GM23338 (cell line): ENCODE data around the gene MAGEA4. TPM values are rescaled to one million over a fixed set of nuclear protein-coding genes. Genes with fewer than 3 reads are reported as not detected.

ENCODE experiments used
- ATAC-seq: fragments of 200-7000 bp; cut with Tn5 transposase; 3 replicates; pipeline ENCODE4 v1.9.1; 2020
- DNase-seq: peaks from one replicate; pipeline ENCODE4 v3.0.0-alpha.2; 2015; ENCODE audit warnings: low spot score
- H2AFZ ChIP-seq: fragments of 200-600 bp; sonication (generic); 2 replicates; pipeline ENCODE4 v1.8.0; 2016; ENCODE audit warnings: antibody characterized with exemption, mild to moderate bottlenecking, moderate library complexity
- H3F3A ChIP-seq: fragments of 200-600 bp; sonication (generic); replicated peaks from 2 replicates; pipeline ENCODE4 v1.8.0; 2017; ENCODE audit warnings: antibody characterized with exemption, mixed run types, low read depth
- H3K27ac ChIP-seq: fragments of 200-600 bp; sonication (generic); 2 replicates; pipeline ENCODE4 v1.6.1; 2016; ENCODE audit warnings: low read depth
- H3K27me3 ChIP-seq: fragments of 200-600 bp; sonication (generic); 2 replicates; pipeline ENCODE4 v1.8.0; 2016; ENCODE audit warnings: mild to moderate bottlenecking, mixed run types, moderate library complexity; ENCODE audit not compliant: insufficient read depth
- H3K36me3 ChIP-seq: fragments of 200-600 bp; sonication (generic); 2 replicates; pipeline ENCODE4 v1.8.0; 2016; ENCODE audit warnings: mild to moderate bottlenecking; ENCODE audit not compliant: insufficient read depth
- H3K4me1 ChIP-seq: fragments of 200-600 bp; sonication (generic); 2 replicates; pipeline ENCODE4 v1.8.0; 2016; ENCODE audit warnings: mild to moderate bottlenecking, moderate library complexity; ENCODE audit not compliant: insufficient read depth
- H3K4me2 ChIP-seq: fragments of 200-600 bp; sonication (generic); 2 replicates; pipeline ENCODE4 v1.7.1; 2017; ENCODE audit warnings: mixed run types
- H3K4me3 ChIP-seq: fragments of 200-600 bp; sonication (generic); 2 replicates; pipeline ENCODE4 v1.6.1; 2016; ENCODE audit warnings: mixed run types
- H3K79me2 ChIP-seq: fragments of 200-600 bp; sonication (generic); replicated peaks from 2 replicates; pipeline ENCODE4 v1.8.0; 2017; ENCODE audit warnings: mild to moderate bottlenecking; ENCODE audit not compliant: insufficient read depth
- H3K9me2 ChIP-seq: fragments of 200-600 bp; sonication (generic); 2 replicates; pipeline ENCODE4 v1.8.0; 2017; ENCODE audit not compliant: insufficient read depth
- H4K20me1 ChIP-seq: fragments of 200-600 bp; sonication (generic); replicated peaks from 2 replicates; pipeline ENCODE4 v1.8.0; 2017; ENCODE audit warnings: mild to moderate bottlenecking; ENCODE audit not compliant: insufficient read depth
- H3K27ac Mint-ChIP-seq: 2 replicates; pipeline ENCODE4 v1.8.0; 2020; ENCODE audit warnings: inconsistent platforms, mild to moderate bottlenecking, moderate library complexity, mixed read lengths
- H3K27me3 Mint-ChIP-seq: 3 replicates; pipeline ENCODE4 v1.8.0; 2022; ENCODE audit warnings: low read depth, mild to moderate bottlenecking, moderate library complexity, mixed read lengths, inconsistent platforms; ENCODE audit not compliant: insufficient read depth, poor library complexity
- H3K36me3 Mint-ChIP-seq: 3 replicates; pipeline ENCODE4 v1.8.0; 2021; ENCODE audit warnings: low read depth, mild to moderate bottlenecking, inconsistent platforms, moderate library complexity, mixed read lengths
- H3K4me1 Mint-ChIP-seq: 3 replicates; pipeline ENCODE4 v1.8.0; 2020; ENCODE audit warnings: mild to moderate bottlenecking, inconsistent platforms, mixed read lengths
- H3K4me3 Mint-ChIP-seq: 3 replicates; pipeline ENCODE4 v1.8.0; 2021; ENCODE audit warnings: moderate library complexity, mild to moderate bottlenecking, inconsistent platforms, mixed read lengths
- H3K9me3 Mint-ChIP-seq: 3 replicates; pipeline ENCODE4 v1.8.0; 2020; ENCODE audit warnings: moderate library complexity, mild to moderate bottlenecking, inconsistent platforms, mixed read lengths
- CREB1 ChIP-seq: fragments of 250-450 bp; sonication (Bioruptor Pico); IDR thresholded peaks from 2 replicates; pipeline ENCODE4 v1.5.0; 2020; ENCODE audit warnings: low read depth, mild to moderate bottlenecking, moderate library complexity
- EZH2 ChIP-seq: fragments of 200-600 bp; sonication (generic); IDR thresholded peaks from one replicate; pipeline ENCODE4 v1.8.0; 2017; ENCODE audit warnings: antibody characterized with exemption, mild to moderate bottlenecking, low read depth; ENCODE audit not compliant: unreplicated experiment
- EZH2phosphoT487 ChIP-seq: fragments of 200-600 bp; sonication (generic); IDR thresholded peaks from one replicate; pipeline ENCODE4 v1.8.1; 2018; ENCODE audit warnings: antibody characterized with exemption; ENCODE audit not compliant: unreplicated experiment
- JUNB ChIP-seq: IDR thresholded peaks from one replicate; pipeline ENCODE4 v1.6.1; 2016; ENCODE audit warnings: antibody characterized with exemption; ENCODE audit not compliant: unreplicated experiment
- NANOG ChIP-seq: IDR thresholded peaks from 2 replicates; pipeline ENCODE4 v1.6.1; 2016; ENCODE audit warnings: antibody characterized with exemption, borderline replicate concordance
- ZNF114 ChIP-seq: fragments of 250-450 bp; sonication (Bioruptor Pico); IDR thresholded peaks from 2 replicates; pipeline ENCODE4 v1.5.0; 2020; ENCODE audit warnings: mild to moderate bottlenecking, moderate library complexity
- ZNF331 ChIP-seq: fragments of 250-450 bp; sonication (Bioruptor Pico); IDR thresholded peaks from 2 replicates; pipeline ENCODE4 v1.5.0; 2020; ENCODE audit warnings: low read depth, mild to moderate bottlenecking, moderate library complexity
- ZNF462 ChIP-seq: fragments of 250-450 bp; sonication (Bioruptor Pico); IDR thresholded peaks from 2 replicates; pipeline ENCODE4 v1.5.0; 2020; ENCODE audit warnings: mild to moderate bottlenecking, moderate library complexity
- polyA plus RNA-seq: library from polyadenylated mRNA; unstranded; fragments of >200 nt; fragmentation: Nextera tagmentation; extraction: Ambion mirVana; gene quantifications from 2 replicates; pipeline ENCODE4 v1.2.1, GENCODE V29; 2016
- total RNA-seq: library from RNA; depleted of rRNA; stranded (reverse); fragments of >200 nt; shearing (Covaris generic); gene quantifications from 2 replicates; pipeline ENCODE4 v1.2.3, GENCODE V29; 2014

The MAGEA4 gene
- total and polyA plus RNA-seq, 2 experiments from 2014 or later: 0.73 to 2.8 TPM

- TF ChIP-seq ZNF462 (CRISPR knock-in tag): no peak
- TF ChIP-seq EZH2: no peak
- no peak for TF ChIP-seq EZH2phosphoT487
- TF ChIP-seq ZNF114 (CRISPR knock-in tag): no peak
- TF ChIP-seq NANOG: no peak
- TF ChIP-seq ZNF331: no peak
These were observed 31.8 kb upstream of the MAGEA4 start (continued) for GRCh38 chrX:151880895-151881294.

- Histone ChIP-seq H2AFZ (no peak overlapping the region), H3K27ac (no peak overlapping the region), H3K27me3 (no peaks in the 10 kb centered on the region), H3K4me2 (no peak overlapping the region), H3K4me1 (no peaks in the 10 kb centered on the region), H3K9me2 (no peaks in the 10 kb centered on the region), H4K20me1 (no peaks in the 10 kb centered on the region), H3F3A (no peaks in the 10 kb centered on the region), H3K79me2 (no peaks in the 10 kb centered on the region), H3K36me3 (no peaks in the 10 kb centered on the region), H3K4me3 (no peak overlapping the region)
- Mint-ChIP-seq H3K4me3 (no peak overlapping the region), H3K27ac (no peak overlapping the region), H3K27me3 (peaks cover 2% of the 10 kb centered on the region), H3K4me1 (no peaks in the 10 kb centered on the region), H3K36me3 (peaks cover 8% of the 10 kb centered on the region; the same call in 2 of the 3 replicates), H3K9me3 (peaks cover 16% of the 10 kb centered on the region)
- ATAC-seq (no peak), DNase-seq (no peak)
- TF ChIP-seq CREB1: no peak
- TF ChIP-seq JUNB: no peak
These were observed 23.3 kb upstream of the MAGEA4 start for GRCh38 chrX:151889421-151889820.
